GM18498 (cell line): Measurements from ENCODE around the gene ACAP2.
"Not testable (repeated sequence)": the region's sequence is repeated elsewhere in the genome, so short reads cannot be mapped to it uniquely, and the experiment has no call there.

Experiments used
- ATAC-seq: cut with Tn5 transposase; IDR thresholded peaks from one replicate; pipeline ENCODE4 v1.9.1; 2021; ENCODE audit warnings: mild to moderate bottlenecking, moderate library complexity; ENCODE audit not compliant: unreplicated experiment

The ACAP2 gene

DNA sequence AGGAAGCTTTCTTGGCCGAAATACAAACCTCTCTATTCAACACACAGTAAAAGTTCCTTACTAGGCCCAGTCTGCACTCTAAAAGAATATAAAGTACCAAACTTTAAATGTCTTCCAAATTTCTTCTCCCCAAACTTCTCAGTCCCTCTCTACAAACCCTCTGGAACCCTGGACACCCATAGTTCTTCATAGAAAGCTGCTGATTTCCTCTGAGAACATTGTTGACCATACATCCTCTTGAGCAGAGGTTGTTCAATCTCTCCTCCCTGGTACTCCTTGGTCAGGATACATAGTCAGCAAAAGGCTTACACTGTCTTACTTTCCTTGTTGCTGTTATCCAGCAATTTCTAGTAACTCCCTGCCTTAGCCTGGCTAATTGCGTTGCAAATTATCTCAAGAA lies 3.1 kb upstream of the ACAP2 start:
- no peak for ATAC-seq

DNA sequence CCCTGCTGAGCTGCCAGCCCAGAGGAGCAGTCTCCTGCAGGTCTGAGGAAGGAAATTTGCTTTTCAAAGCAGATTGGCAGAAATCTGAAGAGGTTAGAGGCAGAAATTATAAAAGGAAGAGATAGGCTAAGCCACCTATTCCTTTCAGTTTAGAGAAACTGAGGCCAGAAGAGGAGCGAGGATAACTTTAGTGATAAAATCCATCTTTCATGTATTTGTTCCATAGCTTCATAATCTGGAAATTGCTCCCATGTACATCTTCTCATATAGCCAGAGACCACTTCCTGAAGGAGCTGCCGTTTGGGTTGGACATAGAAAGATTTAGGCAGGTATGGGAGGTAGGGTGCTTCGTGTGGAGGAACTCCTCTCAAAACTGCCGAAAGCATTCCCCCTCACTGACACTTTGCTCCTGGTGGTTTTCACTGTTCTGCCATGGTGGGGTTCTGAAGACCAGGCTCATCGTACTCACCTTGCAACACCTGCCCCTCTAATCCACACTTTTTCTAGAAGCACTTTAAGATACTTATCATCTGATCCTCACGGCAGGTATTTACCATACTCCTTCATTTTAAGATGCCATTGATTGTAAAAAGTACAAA lies 670 bp upstream of the ACAP2 start:
- ATAC-seq, result no peak

DNA sequence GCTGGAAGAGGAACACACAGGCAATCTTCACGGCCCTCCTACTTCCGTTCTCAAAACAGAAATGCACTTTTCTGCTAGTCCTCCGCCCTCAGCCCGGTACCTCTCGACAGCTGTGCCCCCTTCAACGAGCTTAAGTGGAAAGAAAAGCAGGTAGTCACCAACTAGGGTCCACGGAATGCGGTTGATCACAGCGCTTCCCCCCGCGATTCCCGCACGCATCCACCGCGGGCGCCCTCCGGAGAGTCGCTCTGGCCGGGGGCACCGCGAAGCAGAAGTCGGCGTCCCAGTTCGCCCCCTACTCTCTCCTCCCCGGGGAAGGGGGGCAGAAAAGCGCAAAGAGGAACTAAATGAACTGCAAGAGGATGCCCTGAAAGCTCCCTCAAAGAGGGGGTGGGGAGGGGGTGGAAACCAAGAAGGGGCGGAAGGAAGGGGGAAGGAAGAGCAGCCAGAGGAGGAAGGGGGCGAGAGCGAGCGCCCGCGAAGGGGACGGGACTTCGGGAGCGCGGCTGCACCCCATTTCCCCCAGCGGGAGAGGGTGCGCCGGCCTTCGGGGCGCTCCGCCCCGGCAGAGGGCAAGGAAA lies 738 bp downstream of the ACAP2 start:
- ATAC-seq, result peak; percentile 9

DNA sequence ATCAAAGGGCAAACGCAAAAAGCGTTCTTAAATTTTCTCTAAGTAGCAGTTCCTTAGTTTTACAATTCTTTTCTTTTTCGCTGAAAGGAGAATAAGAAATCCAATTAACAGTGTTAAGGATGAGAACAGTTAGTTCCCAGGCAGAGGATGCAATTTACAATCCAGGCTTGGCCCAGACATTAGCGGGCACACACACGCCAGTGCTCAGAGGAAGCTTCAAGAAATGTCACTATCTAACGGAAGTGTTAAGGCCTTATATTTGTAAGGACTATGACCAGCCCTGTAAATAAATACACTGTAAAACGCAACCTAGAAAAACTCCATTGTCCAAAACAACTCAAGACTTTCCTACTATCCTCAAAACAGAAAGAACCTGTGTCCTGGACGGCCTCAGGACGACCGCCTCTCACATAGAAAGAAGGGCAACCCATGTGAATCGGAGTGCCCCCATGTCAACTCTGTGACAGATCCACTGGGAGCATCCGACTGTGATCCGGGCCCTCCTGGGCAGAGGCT lies 1.3 kb downstream of the ACAP2 start:
- ATAC-seq, result no peak

DNA sequence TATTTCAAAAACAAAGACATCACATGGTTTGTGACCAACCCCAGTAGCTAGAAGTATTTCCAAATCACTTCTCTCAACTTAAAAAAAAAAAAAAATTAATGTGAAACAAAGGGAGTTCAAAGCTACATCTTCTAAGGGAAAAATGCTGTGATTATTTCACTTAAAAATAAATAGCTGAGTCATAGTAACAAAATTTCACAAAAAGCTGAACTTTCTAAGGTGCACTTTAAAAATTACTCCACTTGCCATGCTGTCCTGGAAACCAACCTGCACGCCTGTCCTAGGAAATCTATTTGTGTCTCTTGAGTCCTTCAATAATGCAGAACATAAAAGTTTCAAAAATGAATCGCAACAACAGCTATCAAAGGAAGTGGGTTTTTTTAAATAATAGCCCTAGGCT lies 1.8 kb downstream of the ACAP2 start:
- no peak for ATAC-seq

DNA sequence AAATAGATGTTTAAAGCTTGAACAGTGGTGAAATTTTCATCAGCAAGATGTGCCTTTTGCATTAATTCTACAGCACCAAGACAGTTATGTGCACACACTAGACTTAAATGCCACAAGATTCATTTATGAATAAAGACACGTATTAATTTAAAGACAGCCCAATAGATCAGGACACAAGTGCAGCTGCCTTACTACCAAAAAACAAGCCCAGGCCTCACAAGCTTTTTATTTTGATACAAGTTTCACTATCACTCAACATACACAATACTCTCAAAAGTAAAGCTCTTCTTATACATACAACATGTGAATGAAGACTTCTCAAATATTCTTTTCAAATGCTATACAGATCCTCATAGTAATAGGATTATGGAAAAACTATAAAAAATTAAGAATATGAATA lies 2.4 kb downstream of the ACAP2 start:
- ATAC-seq, result no peak

DNA sequence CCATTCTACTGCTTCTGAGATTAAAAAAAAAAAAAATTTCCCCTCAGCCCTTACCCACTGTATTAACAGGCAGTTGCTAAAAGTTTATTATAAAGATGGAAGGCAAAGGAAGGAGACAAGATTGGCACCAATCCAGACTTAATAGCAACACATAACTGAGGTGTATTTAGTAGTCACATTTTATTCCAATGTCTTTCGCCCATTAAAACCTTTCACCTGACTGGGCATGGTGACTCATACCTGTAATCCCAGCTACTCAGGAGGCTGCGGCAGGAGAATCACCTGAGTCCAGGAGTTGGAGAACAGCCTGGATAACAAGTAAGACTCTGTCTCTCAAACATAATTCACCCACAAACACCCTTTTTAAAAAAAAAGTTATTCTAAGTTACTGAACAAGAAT lies 4.4 kb downstream of the ACAP2 start:
- ATAC-seq, result no peak

DNA sequence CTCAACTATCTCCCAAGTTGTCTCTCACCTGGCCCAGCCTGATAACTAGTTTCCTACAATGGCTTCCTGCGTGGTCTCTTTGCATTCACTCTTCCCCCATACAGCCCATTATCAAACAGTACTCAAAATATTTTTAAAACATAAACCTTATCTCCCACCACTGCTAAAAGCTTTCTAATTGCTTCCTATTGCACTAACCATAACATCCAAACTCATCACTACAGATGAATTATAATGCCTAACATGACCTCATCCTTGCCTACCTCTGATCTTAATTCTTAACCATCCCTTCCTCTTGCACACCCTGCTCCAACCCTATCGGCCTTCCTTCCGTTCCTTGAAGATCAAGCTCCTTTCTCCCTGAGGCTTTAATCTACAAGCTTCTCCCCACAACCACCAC lies 17.0 kb downstream of the ACAP2 start:
- ATAC-seq, result no peak

DNA sequence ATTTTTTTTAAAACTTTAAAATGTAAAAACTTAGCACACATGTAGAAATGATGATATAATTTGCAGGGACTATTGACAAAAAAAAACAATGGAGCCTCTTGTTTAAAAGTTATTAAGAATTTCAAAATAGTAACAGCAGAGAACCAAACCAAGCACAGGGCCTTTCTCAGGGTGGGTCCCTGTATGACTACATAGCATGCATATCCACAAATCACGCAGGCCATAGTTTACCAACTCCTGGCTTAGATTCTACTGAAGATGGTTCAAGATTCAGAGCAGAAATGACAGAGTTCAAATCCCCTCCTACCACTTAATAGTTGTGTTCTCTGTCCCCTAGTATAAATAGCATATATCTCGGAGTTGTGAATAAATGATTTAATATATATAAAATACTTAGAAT lies 19.0 kb downstream of the ACAP2 start:
- no peak for ATAC-seq

DNA sequence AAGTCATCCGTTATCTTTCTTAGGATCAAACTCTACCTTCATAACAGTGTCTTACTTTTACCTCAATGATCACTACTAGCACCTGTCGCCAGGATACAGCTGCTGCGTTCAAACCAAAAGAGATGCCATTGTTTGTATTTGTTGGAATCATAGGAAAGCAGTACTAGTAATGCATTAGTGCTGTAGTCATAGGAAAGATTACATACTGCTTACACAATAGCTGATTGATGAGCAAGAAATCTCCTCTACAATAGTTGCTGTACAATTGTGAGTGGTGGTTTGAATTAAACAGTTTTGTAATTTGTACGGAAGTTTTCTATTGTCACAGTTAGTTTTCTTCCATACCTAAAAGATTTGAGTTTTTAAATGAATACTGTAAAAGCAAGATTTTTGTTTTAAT lies 21.4 kb downstream of the ACAP2 start:
- ATAC-seq, result no peak

DNA sequence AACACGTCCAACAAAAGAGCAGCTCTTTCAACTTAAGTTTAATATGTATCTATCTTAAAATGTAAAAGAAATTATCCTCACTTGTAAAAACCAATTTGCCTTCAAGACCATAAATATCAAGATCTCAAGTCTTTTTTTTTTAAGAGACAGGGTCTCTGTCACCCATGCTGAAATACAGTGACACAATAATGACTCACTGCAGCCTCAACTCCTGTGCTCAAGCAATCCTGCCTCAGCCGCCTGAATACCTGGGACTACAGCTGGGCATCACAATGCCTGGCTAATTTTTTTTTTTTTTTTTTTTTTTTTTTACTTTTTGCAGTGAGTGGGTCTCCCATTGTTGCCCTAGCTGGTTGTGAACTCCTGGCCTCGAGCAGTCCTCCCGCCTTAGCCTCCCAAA lies 26.0 kb downstream of the ACAP2 start:
- ATAC-seq, result no peak

DNA sequence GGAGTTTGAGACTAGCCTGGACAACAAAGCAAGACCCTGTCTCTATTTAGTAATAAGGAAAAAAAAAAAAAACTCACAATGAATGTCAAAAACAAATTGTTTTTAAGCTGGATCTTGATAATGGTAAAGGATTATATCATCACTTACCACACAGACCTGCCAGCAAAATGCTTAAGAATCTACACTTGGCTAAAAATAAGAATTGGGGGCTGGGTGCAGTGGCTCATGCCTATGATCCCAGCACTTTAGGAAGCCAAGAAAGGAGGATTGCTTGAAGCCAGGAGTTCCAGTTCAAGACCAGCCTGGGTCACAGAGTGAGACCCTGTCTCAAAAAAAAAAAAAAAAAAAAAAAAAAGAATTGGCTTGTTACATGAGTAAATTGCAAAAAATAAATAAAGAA lies 31.0 kb downstream of the ACAP2 start:
- no peak for ATAC-seq

DNA sequence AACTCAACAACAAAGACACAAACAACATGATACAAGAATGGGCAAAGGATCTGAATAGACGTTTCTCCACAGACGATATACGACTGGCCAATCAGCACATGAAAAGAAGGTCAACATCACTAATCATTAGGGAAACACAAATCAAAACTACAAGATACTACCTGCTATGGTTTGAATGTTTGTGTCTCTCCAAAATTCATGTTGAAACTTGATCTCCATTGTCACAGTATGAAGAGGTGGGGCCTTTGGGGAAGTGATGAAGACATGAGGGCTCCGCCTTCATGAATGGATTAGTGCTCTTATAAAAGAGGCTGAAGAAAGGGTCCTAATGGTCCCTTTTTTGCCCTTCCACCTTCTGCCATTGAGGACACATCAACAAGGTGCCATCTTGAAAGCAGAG lies 32.3 kb downstream of the ACAP2 start:
- no peak for ATAC-seq

DNA sequence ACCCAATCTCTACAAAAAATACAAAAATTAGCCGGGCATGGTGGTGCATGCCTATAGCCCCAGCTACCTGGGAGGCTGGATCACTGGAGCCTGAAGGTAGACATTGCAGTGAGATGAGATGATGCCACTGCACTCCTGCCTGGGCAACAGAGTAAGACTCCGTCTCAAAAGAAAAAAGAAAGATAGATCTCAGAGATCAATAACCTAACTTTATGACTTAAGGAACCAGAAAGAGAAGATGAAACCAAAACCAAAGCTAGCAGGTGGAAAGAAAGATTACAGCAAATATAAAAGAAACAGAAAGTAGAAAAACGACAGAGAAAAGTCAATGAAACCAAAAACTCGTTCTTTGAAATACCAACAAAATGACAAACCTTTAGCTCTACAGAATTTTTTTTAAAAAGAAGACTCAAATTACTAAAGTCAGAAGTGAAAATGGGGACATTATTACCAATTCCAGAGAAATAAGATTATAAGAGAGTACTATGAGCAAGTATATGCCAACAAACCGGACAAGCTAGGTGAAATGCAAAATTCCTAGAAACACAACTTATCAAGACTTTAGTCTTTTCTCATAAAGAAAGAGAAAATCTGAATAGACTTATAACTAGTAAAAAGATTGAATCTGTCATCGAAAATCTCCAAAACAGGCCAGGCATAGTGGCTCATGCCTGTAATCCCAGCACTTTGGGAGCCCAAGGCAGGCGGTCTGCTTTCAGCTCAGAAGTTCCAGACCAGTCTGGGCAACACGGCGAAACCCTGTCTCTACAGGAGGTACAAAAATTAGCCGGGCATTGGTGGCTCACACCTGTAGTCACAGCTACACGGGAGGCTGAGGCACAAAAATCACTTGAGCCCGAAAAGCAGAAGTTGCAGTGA lies 35.0 kb downstream of the ACAP2 start:
- peak; percentile 55 for ATAC-seq

DNA sequence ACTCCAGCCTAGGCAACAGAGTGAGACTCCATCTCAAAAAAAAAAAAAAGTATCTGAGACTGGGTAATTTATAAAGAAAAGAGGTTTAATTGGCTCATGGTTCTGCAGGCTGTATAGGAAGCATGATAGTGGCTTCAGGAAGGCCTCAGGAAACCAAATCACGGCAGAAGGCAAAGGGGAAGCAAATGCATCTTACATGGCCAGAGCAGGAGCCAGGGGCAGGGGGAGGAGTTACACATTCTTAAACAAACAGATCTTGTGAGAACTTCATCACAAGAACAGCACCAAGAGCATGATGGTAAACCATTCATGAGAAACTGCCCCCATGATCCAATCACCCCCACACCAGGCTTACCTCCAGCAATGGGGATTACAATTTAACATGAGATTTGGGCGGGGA lies 37.2 kb downstream of the ACAP2 start:
- no peak for ATAC-seq

DNA sequence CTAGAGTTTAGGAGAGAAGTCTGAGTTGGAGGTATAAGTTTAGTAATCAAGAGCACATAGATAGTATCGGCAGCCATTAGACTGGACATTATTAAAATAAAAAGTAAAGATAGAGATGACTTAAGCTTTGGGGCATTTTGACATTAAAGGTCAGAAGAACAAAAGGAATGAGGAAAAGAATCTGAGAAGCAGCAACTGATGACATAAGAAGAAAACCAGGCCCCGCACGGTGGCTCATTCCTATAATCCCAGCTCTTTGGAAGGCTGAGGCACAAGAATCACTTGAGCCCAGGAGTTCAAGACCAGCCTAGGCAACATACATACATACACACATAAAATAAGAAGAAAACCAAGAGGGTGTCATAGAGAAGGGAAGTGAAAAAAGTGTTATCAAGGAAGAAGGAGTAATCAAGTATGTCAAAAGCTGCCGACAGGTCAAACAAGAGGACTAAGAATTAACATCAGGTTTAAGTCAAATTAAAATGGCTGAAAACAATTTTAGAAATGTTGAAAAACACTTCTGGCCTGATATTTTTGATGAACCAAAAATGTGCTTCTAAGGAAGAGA lies 38.9 kb downstream of the ACAP2 start:
- ATAC-seq, result no peak

DNA sequence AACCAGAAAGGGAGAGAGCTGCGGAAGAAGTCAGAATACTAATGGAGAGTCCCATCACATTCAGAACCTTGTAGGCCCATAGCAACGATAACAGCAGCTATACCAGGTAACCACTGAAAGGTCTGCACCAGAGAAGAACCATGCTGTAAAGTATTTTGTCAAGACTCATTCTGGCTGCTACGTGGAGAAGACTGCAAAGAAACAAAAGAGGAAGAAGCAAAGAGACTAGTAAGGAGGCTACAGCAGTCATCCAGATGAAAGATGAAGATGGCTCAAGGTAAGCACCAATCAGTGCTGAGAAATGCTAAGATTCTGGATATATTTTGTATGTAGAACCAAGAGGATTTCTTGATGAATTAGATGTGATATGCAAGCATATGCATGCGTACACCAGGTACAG lies 39.6 kb downstream of the ACAP2 start:
- ATAC-seq, result no peak

DNA sequence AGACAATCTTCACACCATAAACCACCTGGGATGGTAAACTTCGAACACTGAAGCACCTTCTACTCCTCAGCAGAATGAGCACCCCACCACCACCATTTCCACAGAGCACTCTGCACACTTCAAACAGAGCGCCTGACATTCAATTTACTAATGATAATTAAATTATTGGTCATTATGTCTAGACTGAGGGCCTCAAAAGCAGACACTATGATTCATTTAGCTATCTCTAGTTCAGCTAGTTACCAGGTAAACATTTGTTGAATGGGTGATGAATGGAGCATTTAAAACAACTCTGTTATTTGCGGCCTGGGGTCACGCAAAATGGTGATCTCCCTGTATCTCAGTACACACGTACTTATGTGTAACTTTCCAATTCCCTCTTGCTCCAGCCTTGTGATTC lies 40.9 kb downstream of the ACAP2 start:
- no peak for ATAC-seq

DNA sequence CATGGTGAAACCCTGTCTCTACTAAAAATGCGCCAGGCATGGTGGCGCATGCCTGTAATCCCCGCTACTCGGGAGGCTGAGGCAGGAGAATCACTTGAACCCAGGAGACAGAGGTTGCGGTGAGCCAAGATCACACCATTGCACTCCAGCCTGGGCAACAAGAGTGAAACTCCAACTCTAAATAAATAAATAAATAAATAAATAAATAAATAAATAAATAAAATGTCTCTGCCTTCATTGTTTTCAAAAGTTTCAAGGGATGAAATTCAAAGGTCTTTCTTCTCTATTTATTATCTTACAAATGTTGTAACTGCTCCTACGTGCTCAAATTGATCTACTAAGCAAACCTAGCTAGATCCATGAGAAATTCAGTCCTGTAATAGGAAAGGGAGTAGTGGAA lies 44.4 kb downstream of the ACAP2 start:
- ATAC-seq, result not testable (repeated sequence)

DNA sequence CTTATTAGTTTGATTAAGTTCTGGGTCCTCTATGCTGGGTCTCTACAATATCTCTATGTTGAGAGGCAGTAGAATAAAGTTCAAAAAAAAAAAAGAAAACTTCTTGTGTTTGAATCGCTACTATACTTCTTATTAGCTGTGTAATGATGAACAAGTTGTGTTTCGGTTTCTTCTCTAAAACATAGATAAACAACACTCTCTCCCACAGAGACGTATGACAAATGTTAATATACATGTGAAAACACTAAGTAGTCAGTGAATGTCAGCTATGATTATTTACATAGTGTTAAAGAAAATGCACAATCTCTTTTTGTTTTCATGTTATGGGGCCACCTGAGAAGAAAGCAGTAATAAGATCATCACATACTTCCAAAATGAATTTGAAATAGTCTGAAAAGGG lies 45.3 kb downstream of the ACAP2 start:
- ATAC-seq, result no peak

DNA sequence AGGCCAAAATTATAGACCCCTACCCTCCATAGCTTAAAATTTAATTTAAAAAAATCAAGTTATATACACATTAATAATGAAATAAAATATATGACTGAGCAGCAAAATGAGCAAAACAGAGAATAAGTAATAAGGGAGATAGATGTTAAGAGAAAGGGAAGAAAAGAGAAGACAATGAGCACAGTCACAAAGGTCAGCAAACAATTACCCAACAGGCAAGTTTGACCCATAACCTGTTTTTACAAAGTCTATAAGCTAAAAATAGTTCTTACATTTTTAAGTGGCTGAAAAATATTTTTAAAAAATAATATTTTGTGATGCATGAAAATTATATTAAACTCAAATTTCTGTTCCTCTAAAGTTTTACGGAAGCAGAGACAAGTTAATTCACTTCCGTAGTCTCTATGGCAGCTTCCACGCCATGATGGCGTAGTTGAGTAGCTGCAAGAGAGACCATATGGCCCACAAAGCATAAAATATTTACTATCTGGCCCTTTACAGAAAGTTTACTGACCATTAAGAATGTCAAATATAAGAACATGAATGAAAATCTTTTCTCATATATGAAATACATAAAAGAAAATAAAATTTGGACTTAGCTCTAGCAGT lies 47.5 kb downstream of the ACAP2 start:
- ATAC-seq, result no peak
